Measurements from ENCODE around the gene SMS. TPM values are rescaled to one million over a fixed set of nuclear protein-coding genes. Genes with fewer than 3 reads are reported as not detected.
A peak's percentile ranks its signal among the peaks of the same experiment; 100 is the strongest.
"Not testable (repeated sequence)": the region's sequence is repeated elsewhere in the genome, so short reads cannot be mapped to it uniquely, and the experiment has no call there.

Gene SMS
- polyA plus RNA-seq, 1 donor, result 63.0 TPM

DNA sequence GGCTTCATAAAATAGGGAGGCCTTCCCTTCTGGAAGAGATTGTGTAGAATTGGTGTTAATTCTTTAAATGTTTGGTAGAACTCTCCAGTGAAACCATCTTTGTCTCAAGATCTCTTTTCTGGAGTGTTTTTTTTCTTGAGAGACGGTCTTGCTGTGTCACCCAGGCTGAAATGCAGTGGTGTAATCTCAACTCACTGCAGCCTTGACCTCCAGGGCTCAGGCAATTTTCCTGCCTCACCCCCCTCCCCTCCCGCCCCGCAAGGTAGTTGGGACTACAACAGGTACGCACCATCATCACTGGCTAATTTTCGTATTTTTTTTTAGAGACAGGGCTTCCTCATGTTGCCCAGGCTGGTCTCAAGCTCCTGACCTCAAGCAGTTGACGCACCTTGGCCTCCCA, 12.1 kb downstream of the SMS start:
- DNase-seq, result no peak

DNA sequence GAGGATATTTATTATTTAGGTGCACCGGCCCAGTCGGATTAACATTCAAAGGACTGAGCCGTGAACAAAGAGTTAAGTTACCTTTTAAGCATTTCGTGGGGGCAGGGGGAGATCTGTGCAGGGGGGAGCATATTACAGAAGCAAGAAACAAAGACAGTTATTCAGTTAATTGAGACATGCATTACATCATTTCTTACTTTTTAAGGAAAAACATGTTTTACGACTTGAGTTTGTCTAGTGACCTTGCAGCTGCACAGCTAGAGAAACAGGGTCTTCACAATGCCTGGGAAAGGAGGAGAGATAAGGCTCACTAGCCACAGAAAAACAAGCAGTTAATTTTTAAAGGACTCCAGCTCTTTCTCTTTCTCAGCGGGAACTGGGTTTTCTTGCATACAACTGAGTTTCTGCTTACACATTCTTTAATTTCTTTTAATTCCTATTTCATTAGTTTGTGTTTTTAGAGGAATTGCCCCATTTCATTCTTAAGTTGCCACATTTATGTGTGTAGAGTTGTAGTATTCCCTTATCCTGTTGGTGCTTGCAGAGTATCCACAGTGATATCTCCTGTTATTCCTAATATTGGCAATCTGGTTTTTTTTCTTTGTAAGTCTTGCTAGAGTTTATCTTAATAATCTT, 12.8 kb downstream of the SMS start:
- not testable (repeated sequence) for DNase-seq

DNA sequence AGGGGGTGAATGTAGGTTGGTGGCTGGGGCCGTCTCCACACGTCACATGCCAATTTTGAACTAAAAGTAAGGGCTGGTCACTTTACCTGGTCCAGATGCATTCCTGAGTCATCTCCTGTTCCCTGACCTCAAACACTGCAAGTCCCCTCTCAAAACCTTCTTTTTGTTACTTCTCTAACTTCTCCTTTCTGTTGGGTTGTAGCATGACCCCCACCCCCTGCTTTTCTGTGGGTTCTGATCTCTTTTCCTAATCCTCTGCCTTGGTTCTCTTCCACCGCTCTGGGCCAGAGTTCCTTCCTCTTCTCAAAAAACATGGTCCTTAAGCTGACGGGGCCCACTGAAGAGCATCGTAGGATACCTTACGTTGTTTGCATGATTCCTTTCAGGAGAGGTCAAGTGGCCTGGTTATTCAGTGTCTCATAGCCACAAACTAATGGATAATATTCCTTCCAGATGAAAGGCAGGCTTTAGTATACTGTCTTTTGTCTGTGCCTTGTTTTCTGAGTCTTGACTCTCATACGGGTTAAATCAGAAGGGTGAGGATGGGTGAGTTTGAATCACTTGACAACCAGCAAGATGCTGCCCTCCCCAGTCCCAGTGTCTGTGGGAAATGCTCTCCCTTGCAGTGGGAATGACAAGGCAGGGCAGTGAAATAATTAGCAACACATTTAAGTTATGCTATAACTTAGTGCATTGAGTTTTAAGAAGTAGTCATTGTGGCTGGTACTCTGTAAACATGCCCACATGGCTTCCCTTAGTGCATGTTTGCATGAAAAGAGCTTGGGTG, 15.1 kb downstream of the SMS start:
- no peak for DNase-seq

DNA sequence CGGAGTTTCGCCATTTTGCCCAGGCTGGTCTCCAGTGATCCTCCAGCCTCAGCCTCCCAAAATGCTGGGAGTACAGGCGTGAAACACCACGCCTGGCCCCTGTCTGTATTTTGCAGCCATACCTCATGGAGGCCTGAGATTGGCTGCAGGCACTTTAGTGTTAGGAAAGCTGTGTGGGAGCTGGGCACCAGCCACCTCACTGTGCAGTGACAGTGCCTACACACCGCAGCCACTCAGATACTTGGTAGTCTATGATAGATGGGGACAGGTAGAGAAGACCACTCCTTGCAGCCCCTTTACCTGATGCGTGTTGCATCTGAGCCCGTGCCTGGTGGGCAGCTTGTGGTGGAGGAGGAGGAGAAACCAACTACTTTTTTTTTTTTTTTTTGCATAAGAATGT, 16.3 kb downstream of the SMS start:
- DNase-seq, result no peak

DNA sequence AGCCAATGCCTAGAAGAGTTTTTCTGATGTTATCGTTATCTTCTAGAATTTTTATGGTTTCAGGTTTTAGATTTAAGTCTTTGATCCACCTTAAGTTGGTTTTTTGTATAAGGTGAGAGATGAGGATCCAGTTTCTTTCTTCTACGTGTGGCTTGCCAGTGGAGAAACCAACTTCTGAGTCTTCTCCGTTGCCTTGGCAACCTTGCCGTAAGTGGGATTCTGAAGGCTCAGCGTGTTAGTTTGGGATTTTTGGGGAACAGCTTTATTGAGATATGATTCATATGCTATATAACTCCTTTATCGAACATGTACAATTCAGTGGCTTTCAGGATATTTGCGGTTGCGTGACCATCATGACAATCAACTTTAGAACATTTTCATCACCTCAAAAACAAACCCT, 17.7 kb downstream of the SMS start:
- DNase-seq, result no peak

DNA sequence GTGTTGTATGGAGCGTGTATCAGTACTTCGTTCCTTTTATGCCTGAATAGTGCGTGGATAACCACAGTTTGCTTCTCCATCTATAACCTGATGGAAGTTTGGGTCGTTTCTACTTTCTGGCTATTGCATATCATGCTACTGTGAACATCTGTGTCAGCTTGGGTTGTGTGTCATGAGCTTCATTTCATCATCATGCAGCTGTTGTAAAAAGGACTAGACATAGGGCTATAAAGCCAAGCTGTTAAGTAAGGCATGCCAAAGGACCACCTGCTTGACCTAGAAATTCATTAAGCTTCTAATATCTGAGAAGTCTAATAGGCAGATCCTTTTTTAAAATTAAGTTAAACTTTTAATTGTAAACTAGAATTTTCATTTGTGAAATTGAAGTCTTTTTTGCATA, 18.4 kb downstream of the SMS start:
- no peak for DNase-seq

DNA sequence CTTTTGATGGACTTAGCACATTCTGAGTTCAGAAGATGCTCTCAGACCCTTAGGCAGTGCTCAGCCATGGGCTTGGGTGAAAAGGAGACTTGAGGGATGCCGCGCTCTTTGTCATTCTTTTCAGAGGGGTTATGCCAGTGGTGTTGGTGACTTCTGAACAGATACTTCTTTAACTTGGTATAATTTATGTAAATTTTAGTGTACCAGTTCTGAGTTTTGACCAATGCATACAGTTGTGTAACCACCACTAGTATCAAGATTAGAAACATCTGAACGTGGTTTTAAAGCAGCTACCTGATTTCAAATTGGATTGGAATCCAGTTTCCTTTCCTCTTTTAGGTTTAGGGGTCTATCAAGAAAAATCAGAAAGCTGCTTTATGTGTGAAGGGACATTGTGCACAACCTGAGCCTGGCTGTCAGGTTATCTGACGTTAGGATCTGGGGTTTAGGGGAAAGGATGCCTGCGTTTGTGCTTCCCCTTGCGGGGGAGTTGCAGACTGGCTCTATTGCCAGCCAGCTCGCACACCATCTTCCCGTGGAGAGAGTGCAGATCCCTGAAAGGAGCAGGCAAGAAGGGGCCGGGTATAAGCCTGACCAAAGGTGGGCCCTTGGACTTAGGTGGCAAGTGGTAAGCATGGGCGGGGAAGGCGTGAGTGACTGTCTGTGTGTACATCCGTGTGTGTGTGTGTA, 19.0 kb downstream of the SMS start:
- no peak for DNase-seq

DNA sequence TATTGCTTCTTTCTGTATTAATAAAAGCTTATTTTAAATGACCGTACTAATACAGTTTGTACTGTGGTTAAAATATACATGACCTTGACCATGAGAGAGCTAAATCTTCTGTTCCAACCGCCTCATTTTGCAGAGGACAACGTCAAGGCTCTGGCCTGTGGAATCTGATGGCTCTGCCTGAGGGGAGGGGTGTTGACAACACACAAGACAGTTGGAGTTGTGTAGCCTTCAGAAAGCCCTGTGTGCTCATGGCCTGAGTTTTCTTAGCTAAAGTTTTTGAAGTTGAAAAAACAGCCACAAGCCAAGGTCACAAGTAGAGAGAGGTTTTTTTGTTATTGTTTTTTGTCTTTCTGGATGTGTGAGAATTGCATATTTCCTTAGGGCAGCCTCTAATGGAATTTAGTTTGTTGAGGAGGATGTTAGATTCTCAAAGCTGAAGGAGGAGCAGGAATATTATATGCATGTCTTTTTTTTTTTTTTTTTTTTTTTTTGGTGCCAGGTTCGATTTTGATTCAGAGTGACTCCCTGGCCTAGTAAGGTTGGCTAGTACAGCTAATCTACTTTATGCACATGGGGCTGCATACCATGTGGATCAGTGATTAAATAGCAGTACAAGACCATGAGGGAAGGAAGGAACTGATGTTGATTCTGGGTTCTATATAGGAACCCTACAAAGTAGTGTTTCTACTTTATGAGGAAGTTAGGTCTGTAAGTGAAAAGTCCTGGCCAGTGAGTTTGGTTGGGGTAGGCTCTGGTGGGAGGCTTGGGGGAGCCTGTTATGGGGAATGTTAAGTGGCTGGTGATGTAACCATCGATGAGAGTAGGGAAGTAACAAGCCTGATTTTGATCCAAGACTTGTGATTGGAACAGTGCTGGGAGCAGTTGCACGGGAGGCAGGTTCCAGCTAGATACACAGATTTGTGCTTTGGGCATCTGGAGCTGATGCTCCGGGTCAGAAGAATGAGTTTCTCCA, 20.3 kb downstream of the SMS start:
- DNase-seq, result no peak

DNA sequence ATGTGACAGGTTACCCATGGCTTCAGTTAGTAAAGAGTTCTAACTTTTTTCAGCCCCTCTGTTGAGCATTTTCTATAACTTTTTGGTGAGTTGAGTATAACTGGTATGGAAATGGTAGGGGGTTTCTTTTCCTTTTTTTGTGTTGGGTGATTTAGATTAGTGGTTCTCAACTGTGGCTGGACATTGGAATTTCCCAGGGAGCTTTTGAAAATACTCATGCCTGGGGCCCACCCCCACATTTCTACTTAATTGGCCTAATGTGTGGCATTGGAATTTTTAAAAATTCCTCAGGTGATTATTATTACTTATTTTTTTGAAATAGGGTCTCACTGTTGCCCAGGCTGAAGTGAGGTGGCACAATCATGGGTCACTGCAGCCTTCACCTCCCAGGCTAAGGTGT, 21.9 kb downstream of the SMS start:
- DNase-seq, result no peak

DNA sequence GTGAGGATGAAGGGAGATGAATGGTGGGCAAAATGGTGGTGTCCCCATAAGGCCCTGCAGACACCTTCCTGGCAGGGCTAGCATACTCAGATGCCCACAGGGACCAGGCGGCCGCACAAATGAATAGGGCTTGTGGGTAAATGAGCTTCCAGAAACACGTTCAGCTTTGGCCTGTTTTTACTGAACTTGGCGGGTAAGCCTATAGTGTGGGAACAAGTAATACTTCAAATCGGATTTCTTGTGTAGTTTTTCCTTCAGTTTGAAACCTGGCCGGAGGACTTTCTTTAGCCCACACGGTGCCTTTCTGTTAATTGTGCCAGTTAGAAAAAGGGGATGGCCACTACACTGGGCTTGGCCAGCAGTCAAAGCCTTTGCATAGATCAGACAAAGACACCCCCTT, 22.8 kb downstream of the SMS start:
- peak; percentile 32 for DNase-seq

DNA sequence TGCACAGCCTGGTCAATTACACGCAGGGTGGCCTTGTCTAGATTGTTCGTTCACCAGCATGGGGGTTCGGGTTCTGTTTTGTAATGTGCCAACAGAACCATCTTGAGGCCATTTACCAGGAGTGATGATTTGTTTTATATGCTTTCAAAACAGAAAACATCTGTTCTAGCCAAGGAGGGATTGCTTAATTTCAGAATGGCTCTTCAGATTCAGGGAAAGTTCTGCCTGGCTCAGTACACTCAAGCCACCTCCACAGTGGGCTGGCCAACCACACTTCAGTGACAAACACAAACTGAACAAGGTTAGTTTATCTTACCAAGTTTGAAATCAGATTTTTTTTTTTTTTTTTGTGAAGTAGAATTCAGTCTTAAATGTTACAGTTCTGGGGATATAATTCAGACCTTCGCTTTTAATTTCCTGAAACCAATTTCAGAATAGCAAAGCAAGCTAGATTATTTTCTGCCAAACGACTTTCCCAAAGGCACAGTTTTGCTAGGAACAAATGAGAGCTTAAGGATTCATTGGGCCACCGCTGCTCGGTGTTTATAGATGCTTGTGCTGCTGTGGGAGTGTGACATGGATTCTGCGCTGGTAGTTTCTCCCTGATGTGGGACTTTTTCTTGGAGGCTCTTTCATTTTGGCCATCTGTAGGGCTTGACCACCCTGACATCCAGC, 23.4 kb downstream of the SMS start:
- no peak for DNase-seq

DNA sequence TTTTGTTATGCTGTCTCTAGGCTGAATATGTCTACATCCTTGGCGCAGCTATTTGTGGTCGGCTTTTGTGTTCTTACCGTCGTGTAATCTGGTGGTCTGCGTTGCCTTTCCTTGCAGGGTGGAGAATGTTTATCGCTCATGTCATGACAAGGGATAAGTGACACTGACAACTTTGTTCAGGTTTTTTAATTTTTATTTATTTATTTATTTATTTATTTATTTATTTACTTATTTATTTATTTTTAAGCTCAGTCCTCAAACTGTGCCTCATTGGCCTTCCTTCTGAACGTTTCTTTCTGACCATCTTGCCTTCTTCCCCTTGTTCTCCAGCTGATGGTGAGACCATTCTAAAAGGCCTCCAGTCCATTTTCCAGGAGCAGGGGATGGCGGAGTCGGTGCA, 26.4 kb downstream of the SMS start:
- no peak for DNase-seq

DNA sequence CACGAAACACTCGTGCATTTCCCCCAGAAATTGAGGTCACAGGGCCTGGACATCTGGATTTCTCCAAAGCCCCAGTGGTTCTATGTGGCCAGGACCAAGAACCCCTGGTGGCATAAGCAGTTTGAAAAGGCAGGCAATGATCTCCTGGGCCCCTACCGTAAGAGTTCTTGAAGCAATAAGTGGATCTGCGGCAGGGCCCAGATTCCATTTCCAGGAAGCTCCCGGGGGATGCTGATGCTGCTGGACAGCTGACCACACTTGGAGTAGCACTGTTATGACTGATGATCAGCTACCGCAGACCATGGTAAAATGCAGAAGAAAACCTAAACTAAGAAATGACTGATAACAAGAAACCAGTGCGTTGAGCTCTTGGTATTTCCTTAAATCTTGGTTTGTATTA, 27.8 kb downstream of the SMS start:
- DNase-seq, result no peak

DNA sequence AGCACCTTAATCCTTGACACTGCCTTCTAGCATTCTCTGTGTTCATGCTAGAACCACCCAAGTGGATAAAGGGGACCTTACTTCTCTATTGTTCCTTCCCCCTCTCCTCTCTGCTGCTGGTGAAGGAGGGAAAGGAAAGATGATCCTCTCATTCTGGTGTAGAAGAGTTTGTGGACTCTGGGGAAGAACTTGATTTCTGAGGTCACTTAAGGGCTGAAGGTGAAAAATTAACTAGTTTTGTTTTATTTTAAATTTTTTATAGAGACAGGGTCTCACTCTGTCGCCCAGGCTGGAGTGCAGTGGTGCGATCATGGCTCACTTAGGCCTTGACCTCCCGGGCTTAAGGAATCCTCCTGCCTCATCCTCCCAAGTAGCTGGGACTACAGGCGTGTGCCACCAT, 29.8 kb downstream of the SMS start:
- DNase-seq, result no peak

DNA sequence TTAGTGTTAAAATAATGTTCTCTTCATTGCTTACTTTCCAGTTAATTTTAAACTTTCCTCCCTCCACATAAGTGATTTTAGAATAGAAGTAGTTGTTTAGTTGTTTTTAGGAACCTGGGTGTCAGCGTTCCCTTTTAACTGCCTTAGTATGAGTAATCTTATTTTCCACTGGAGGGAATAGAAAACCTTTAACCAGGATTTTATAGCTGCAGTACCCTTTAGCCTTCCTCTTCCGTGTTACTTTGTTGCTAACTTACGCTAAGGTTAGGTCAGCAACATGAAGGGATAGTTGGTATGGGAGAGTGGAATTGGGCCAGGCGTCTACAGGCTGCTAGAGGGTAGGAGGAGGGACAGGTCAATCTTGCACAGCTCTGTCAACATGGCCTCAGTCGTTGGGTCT, 31.5 kb downstream of the SMS start:
- DNase-seq, result no peak

DNA sequence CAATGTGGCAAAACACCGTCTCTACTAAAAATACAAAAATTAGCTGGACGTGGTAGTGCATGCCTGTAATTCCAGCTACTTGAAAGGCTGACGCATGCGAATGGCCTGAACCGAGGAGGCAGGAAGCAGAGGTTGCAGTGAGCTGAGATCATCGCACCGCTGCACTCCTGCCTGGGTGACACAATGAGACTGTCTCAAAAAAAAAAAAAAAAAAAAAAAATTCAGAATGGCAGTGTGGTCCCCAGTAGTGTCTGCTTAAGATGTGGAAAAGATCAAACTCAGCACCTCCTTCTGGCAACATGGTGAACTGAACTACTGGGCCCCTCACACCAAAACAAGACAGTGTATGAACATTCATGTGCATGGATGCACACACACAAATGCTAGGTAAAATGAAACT, 32.2 kb downstream of the SMS start:
- no peak for DNase-seq

DNA sequence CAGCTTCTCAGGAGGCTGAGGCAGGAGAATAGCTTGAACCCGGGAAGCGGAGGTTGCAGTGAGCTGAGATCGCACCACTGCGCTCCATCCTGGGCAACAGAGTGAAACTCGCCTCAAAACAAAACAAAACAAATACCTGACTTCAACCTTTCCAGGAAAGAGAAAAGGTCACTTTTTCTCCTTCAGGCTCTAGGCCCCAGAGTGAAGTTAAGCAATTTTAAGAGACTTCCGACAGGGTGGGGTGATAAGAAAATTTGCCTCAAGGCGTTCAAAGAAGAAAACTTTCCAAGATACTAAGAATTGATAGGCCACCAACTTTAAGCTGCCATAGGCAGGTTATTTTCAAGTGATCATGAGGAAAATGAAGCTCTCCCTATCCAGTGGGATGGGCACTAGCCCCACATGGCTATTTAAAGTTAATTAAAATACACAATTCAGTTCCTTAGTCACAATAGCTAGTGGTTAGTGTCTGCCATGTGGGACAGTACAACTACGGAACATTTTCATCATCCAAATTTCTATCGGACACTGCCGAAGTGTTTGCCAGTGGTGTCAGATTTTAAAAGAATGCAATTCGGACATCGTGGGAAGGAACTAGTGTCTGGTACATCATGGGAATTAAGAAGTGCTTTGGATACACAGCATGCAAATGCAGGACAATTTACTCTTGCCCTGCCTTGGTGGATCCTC, 33.0 kb downstream of the SMS start:
- no peak for DNase-seq

DNA sequence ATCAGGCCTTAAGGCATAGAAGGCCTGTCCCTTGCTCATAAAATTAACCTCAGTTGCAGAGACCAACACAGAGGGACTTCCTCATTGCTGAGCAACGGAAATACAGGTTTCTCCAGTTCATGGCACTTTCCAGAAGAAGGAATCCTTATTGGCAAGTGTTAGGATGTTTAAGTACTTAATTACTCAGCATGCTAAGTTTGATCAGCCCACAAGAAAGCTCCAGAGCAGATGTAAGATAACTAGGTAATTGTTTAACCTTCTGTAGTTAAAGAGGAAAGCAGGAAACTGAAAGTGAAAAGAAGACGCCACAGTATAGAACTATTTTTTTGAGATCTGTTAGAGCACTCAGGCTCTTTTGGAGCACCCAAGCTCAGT, 33.5 kb downstream of the SMS start:
- DNase-seq, result no peak

DNA sequence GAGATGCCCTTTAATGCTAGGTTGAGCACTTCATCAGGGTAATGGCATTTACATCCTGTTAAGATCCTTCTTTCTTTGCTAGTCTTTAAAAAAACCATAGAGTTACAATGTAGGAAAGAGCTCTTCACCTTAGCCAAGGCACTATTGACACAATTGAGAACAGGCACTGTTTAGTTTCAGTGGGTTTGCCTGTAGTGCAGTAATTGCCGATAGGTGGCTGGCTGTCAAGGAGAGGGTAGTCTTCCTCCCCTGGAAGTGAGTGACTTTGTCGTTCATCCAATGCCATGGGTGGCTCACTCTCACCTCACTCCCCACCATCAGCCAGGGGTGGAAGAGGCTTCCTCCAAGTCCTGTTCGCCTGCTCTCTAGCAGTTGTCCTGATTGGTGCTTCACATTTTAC, 34.7 kb downstream of the SMS start:
- no peak for DNase-seq

DNA sequence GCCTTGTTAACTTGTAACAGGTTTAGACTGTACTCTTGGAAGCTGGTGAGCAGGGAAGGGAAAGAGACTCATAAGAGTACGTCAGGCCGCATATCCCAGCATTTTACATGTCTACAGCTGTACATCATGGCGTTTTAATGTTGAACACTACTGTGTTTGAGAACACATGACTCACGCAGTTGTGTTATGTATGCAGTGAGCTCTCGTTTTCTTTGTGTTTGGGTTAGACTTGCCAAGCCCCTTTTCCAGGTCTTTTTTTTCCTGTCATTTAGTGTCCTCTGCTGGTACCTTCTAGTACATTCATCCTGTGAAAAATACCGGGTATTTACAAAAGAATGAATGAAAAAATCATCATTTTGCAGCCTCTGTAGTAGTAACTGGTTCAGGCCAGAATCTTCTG, 35.3 kb downstream of the SMS start:
- DNase-seq, result no peak

DNA sequence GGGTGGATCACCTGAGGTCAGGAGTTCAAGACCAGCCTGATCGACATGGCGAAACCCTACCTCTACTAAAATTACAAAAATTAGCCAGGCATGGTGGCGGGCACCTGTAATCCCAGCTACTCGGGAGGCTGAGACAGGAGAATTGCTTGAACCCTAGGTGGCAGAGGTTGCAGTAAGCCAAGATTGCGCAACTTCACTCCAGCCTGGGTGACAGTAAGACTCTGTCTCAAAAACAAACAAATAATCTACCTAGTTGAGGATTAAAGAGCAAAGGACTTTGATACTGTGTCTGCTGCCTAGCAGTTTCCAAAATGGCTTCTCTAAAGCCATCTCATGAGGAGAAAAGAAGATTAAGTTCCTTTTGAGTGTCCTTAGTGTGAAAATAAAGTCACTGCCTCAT, 37.8 kb downstream of the SMS start:
- DNase-seq, result no peak

DNA sequence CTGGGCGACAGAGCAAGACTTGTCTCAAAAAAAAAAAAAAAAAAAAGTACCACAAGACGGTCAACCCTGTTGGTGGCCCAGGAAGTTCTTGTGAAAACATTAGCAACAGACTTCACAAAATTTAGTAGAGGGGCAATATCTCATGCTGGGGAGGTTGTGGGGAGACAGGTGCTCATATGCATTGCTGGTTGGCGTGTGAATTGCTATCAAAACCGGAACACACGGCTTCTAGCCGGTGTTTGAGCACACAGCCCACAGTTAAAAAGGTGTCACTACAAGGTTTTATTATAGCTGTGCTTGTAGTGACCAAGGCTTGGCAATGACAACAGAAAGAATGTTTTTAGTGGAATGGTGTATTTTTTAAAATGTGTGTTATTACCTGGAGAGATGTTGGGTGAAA, 41.8 kb downstream of the SMS start:
- no peak for DNase-seq

Measured in hindlimb muscle (tissue), 1 donor.